ENCODE measurements around the gene SLIT3.

- TF ChIP-seq BACH2 (CRISPR knock-in tag; IDR thresholded peaks at IDR 0.05; ENCODE audit: borderline replicate concordance) (no peak), ZNF8 (CRISPR knock-in tag; IDR thresholded peaks at IDR 0.05) (no peak), GLIS3 (CRISPR knock-in tag; IDR thresholded peaks at IDR 0.05) (no peak), PPARA (CRISPR knock-in tag; IDR thresholded peaks at IDR 0.05; ENCODE audit: borderline replicate concordance) (no peak), TOX (CRISPR knock-in tag; IDR thresholded peaks at IDR 0.05; ENCODE audit: borderline replicate concordance) (no peak), ZNF70 (CRISPR knock-in tag; IDR thresholded peaks at IDR 0.05) (no peak)
These were observed 287.1 kb downstream of the SLIT3 start for GRCh38 chr5:169013846-169014245.

Measured in SK-N-SH treated with all-trans-retinoic acid at 6 μM for 48 hours (cell line).